Kasumi-1 (cell line): ENCODE data around the gene TUBA1C.
A peak's percentile ranks its signal among the peaks of the same experiment; 100 is the strongest.

Experiments
- DNase-seq, 2 experiments: peaks; one replicate each; lab custom pipeline; 2025; lab: John Stamatoyannopoulos, UW

Gene TUBA1C

DNA sequence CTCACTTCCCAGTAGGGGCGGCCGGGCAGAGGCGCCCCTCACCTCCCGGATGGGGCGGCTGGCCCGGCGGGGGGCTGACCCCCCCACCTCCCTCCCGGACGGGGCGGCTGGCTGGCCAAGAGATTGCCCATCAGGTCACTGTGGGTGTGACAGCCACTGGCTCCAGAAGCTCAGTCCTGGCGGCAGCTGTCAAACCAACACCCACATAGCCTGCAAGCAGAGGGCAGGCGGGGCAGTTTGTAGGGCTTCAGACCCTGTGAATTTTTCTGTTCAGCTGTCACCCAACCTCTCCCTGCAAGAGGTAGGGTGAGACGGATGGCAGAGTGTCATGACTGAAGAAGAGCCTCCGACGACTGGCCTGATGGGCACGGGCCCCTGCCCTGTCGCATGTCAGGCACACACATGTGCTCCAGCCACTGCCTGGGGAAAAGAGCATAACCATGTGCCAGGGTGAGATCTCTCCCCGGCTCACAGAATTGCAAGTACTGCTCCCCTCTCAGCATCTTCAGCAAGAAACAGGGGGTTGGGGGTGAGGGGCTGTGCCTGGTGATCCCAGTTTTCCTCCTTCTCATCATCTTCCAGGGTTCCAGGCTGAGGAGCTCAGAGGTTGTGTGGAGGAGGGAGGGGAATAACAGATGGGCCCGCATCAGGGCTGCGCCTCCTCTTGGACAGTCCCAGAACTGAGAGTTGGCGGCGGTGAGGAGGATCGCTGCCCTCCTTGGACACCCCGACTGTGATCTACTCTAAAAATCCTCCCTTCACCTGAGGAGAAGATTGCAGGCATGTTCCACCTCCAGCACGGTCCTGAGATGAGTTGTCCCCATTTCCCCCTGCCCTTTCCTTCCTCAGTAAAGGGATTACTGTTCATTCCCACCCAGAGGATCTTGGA lies 18.9 kb downstream of the TUBA1C start:
- no peak for DNase-seq

DNA sequence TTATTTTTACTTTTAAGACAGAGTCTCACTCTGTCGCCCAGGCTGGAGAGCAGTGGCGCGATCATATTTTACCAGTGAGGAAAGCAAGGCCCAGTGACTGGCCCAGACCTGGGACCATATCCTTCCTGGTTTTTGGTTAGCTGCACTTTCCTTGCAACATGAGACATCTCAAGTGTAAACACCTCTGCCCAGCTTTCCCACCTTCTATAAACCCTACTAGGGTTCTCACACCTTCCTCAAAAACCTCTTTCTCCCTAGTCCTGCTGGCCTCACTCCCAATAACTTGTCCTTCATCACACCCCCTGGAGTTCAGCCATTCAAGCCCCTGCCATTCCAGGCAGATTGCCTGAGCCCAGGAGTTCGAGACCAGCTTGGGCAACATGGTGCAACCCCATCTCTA lies 19.8 kb downstream of the TUBA1C start:
- no peak for DNase-seq

DNA sequence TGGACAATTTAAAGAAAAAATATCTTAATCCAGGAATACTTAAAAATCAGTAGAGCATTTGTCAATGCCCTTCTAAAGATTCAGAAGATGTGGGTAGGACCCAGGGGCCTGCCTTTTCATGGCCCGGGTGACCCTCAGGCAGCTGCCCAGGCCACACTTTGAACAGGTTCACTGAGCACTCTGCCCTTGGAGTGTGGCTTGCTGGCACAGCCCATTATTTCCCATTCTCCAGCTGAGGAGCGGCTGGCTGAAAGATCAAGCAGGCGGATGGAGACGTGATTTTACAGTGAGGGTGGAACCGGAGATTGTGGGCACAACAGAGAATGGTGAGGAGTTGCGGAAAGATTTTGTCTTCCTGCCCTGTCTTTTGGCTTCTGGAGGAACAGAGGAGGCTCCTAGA lies 23.0 kb downstream of the TUBA1C start:
- no peak for DNase-seq

DNA sequence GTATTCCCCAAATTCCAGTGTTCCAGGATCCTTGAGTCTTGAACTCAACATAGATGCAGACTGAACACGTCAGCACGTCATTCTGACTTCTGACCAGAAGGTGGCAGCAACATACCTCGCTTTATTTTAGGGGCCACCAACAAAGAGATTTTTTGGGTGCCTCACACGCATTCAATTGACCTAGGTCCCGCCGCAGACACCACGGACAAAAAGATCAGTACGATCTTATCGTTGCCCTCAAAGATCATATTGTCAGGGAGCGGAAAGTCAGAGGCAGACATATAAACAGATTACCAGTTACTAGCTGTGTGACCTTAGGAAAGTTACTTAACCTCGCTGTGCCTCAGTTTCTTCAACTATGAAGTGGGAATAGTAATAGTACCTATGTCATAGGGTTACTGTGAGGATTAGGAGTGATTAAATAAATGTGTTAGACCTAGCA lies 23.6 kb downstream of the TUBA1C start:
- peak; percentile 30 to 57 for DNase-seq

DNA sequence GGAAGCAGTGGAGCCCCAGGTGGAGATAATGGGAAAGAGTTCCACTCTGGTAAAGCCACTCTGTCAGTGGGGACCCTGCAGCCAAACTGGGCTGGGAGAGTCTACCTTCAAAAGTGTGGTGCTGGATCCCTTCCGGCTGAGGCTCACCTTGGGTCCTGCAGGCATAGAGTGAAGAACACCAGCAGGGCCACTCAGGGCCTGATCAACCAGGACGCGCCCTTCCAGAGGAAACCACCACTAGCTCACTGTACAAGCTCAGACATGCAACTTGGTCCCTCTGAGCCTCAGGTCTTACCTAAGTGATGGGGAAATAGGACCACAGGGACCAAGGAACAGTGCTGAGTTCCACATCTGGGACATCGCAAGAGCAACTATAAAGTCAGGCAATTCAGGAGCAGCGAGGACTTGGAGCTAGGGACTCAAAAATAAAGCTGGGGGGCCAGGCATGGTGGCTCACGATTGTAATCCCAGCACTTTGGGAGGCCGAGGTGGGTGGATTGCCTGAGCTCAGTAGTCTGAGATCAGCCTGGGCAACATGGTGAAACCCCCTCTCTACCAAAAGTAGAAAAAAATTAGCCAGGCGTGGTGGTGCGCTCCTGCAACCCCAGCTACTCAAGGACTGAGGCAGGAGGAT lies 24.2 kb downstream of the TUBA1C start:
- DNase-seq = no peak

DNA sequence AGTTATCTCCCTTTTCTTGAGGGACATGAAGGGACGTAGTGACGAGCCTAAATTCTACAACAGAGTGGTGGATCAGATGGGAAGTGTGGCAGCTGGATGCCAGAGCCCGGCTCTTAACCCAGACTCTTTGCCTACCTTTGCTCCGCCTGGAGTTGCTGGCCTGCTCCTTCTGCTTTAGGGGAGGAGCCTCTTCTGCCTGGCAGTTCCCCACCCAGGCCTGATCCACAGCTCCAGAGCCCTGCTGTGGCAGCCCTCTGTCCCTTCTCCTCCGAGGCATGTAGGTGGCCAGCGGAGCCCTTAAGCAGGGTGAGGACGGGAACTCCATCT lies 27.8 kb downstream of the TUBA1C start:
- no peak for DNase-seq

DNA sequence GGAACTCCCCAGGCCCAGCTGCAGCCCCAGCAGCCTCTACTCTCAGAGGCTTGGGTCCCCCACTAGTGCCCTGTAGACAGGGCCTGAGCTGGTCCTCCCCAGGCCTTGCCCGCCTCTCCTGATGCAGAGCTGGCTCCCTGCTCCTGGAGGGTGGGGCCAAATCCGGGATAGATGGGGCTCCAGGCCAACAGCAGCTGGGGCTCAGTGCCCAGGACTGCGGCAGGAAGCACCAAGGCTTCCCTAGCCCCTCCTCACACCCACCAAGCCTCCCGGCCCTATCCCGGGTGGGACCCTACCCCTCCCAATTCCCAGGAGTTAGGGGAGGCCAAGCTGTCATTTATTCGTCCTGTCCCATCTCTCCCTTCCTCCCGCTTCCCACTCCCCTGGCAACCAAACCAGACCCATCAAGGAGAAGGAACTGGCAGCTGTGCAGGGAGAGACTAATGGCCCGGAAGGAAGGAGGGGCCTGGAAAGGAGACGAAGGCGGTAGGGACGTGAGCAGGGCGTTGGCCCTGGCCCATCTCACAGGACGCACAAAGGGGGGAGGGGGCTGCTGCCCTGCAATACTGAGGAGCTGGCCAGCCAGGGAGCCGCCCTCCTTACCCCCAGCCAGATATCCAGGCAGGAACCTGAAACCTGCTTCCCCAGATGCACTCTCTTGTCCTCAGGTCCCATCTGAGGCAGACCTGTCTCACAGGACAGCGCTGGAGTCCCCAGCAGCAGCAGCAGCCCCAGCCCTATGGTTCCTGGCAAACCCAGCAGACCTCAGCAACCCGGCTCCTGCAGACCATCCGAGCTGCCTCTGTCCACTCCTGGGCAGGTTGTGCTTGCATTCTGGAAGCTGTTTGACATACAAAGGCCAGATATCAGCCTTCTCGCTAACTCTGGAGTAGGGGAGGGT lies 28.4 kb downstream of the TUBA1C start:
- no peak for DNase-seq

DNA sequence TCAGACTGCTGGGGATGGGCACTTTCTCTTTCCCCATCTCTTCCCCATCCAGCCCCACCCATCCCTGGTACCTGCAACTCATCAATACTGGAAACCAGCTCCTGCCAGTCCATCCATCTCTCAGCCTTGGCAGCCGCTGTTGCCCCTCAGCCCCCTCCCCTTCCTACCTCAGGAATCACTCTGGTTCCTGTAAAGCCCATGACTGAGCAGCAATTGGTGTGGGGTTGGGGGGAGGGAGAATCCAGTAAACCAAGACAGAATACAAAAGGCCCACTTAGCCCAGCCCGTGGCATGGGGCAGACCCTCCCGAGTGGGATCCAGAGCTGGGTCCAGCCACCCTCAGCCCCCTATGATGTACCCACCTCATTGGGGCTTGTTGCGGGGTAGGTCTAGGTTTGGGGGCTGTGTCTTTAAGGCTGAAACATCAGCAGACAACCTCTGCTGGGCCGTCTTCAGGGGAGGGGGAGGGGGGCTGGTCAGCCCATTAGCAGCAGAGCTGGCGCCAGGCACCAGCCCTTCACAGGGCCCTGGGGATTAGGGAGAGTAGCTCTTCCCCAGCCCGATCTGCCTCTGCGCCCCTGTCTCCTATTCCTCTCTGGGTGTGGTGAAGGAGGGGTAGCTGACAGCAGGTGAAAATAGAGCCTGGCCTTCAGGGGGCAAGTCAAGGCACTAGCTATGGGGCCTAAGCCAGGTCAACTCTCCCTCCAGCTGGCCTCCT lies 29.4 kb downstream of the TUBA1C start:
- no peak for DNase-seq

DNA sequence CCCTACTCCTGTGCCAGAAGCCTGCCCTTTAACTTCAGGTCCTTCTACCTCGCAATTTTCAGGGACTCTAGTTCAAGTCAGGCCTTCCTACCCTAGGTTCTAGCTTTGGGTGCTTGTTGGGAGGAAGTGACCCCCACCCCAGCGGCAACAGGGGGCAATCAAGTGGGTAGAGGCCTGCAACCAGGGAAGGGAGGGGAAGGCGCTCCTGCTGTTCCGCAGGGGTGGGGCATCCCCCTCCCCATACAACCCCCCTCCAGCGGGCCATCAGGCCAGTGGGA lies 29.9 kb downstream of the TUBA1C start:
- DNase-seq = no peak

DNA sequence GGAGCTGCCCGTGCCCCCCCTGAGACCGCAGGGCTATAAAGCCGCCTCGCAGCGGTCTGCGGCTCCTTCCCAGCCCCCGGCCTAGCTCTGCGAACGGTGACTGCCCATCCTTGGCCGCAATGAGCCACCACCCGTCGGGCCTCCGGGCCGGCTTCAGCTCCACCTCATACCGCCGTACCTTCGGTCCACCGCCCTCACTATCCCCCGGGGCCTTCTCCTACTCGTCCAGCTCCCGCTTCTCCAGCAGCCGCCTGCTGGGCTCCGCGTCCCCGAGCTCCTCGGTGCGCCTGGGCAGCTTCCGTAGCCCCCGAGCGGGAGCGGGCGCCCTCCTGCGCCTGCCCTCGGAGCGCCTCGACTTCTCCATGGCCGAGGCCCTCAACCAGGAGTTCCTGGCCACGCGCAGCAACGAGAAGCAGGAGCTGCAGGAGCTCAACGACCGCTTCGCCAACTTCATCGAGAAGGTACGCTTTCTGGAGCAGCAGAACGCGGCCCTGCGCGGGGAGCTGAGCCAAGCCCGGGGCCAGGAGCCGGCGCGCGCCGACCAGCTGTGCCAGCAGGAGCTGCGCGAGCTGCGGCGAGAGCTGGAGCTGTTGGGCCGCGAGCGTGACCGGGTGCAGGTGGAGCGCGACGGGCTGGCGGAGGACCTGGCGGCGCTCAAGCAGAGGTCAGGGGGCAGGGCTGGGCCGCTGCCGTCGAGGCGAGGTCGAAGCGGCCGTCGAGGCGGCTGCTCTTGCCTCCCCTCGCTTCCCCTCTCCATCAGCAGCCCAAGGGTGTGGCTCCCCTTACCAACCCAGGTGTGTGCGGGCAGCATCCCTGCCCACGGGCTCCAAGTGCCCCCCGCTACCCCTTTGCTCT lies 30.4 kb downstream of the TUBA1C start, which contains the start of gene PRPH:
Gene PRPH, plus strand, starts transcription at position 66 of the 855 bp plus-strand sequence. Its CDS starts 54 bp downstream, at position 120.
- no peak for DNase-seq

DNA sequence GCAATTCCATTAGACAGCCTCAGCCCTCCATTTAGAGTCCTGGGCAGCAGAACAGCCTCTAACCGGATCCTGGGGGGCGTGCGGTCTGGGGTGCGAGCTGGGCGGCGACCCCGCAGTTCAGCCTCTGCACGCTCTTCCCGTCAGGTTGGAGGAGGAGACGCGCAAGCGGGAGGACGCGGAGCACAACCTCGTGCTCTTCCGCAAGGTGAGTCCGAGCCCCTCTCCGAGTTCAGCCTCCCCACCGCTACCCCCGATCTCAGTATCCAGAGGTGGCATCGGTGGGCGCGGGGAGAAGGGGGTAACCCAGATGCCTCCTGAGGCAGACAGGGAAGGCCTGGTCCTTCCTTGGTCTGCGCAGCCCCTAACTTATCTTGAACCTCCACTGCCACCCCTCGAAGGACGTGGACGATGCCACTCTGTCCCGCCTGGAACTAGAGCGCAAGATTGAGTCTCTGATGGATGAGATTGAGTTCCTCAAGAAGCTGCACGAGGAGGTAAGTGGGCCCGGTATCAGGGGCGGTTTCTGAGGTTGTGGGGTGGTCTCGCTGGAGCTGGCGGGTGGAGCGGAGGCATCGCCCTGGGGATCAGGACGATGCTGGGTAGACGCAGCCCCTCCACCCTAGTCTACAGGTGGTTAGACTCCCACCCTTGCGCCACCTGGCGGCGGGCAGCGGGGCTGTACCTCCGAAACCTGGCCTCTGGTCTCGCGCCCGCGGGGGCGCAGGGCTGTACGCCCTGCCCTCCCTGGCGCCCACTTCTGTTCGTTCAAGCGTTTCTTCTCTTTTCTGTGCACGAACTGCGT lies 31.4 kb downstream of the TUBA1C start:
- peak; percentile 14 to 18 for DNase-seq

DNA sequence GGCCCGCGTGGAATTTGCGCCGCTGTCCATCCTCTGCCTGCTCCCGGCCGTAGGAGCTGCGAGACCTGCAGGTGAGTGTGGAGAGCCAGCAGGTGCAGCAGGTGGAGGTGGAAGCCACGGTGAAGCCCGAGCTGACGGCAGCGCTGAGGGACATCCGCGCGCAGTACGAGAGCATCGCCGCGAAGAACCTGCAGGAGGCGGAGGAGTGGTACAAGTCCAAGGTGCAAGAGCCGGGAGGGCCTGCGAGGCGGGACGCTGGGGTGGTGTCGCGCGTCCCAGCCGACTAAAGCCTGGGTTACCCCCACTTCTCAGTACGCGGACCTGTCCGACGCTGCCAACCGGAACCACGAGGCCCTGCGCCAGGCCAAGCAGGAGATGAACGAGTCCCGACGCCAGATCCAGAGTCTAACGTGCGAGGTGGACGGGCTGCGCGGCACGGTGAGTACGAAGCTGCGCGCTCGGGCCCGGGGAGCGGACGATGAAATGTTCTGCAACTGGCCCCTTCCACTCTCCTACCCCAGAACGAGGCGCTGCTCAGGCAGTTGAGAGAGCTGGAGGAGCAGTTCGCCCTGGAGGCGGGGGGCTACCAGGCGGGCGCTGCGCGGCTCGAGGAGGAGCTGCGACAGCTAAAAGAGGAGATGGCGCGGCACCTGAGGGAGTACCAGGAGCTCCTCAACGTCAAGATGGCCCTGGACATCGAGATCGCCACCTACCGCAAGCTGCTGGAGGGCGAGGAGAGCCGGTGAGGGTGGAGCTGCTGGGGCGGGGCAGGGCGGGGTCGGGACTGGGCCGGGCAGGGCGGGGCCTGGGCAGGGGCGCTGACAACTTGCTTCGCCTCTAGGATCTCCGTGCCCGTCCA lies 32.2 kb downstream of the TUBA1C start:
- no peak for DNase-seq

DNA sequence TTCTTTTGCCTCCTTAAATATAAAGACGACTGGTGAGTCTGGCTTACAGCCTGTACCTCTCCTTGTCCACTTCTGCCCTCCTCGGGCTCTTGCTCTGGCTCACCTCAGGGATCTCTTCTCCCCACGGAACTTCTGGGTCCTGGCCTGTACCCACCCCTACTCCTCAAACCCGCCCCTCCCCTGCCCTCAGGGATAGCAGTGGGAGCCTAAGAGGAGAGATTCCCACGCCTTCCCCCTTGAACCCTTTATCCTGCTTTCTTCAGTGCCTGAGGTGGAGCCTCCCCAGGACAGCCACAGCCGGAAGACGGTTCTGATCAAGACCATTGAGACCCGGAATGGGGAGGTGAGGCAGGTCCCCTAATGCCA lies 32.8 kb downstream of the TUBA1C start:
- no peak for DNase-seq

DNA sequence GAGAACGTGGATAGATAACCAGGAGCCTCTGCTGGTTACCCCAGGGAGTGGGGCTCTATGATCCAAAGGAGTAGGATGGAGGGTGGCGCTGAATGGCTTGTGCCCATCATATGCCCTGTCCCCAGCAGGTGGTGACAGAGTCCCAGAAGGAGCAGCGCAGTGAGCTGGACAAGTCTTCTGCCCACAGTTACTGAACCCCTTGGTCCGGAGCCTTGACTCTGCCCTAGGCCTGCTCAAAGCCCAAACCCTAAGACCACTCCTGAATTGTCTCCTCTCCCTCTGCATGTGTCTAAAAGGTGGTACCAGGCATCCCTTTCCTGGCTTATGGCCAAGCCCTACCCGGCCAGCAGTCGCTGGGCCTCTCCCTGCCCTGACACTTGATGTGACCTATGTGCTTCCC lies 33.3 kb downstream of the TUBA1C start:
- peak in 1 of 2 experiments; percentile 20 for DNase-seq

DNA sequence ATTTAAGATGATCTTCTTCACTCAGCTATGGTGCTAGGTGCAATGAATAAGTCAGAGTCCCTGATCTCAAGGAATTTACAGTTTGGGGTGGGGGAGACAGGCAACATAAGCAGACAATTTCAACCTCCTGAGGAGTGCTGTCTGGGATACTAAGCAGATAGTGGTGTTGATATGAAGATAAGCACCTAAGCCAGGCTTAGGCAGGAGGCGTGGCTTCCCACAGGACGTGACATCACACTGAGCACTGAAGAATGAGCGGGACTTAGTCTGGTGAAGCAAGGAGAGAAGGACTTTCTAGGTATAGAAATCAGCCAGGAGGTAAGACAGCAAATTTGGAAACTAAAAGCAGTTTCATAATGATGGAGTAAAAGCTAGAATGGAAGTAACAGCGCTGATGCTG lies 36.9 kb downstream of the TUBA1C start:
- no peak for DNase-seq

DNA sequence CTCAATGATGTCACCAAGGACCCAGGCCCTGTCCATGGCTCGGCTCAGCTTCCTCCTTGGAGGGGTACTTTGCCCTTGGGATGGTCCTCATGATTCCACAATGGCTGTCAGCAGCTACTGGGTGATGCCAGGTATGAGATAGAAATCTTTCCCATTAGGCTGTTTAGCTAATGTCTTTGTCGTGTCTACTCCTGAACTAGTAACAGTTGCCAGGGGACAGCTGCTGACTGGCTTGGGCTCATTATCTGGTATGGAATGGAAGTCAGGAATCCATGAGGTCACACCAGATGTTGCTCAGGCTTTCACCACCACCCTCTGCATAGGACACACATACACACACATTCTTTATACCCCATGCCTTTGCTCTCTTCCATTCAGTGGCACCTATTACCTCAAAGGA lies 39.3 kb downstream of the TUBA1C start:
- no peak for DNase-seq

DNA sequence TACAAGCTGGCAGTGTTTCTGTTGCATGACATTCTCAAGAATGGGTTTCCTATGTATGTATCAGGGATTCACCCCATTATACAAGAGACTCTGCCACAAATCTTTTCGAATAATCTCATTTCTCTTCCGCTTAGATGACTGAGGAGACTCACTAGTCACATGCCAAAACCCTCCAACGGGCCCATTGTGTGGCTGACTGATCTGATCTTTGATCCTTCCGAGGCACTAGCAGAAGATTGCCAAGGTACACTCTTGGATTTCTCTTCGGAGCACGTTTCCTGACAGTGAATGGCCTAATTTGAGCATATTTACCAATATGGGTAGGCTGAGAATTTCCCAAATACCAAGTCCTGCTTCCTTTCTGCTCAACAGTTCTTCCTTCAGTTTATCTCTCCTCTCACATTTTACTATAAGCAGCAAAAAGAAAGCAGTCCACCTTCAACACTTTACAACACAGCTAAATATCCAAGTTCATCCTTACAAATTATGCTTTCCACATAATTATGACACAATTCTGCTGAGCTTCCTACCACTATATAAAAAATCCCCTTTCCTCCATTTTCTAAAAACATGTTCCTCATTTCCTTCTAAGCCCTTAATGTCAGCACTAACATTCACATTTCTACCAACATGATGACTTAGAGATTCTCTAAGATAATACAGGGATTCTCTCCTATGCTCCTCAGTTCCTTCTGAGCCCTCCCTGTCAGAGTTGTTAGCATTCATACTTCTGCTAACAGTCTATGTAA lies 41.1 kb downstream of the TUBA1C start:
- no peak for DNase-seq

DNA sequence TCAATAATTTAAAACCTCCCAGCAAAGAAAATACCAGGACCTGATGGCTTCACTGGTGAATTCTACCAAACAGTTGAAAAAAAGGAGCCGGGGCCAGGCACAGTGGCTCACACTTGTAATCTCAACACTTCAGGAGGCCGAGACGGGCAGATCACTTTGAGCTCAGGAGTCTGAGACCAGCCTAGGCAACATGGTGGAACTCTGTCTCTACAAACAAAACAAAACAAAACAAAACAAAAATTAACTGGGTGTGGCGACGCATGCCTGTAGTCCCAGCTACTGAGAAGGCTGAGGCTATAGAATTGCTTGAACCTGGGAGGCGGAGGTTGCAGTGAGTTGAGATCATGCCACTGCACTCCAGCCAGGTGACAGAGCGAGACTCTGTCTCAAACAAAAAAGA lies 44.5 kb downstream of the TUBA1C start:
- DNase-seq = no peak
